ENCODE data around the gene DCHS2.

The DCHS2 gene

GRCh38 chr4:154208424-154208823 lies 283.2 kb downstream of the DCHS2 start:
- DNase-seq (ENCODE audit: low spot score) = no peak

DNA sequence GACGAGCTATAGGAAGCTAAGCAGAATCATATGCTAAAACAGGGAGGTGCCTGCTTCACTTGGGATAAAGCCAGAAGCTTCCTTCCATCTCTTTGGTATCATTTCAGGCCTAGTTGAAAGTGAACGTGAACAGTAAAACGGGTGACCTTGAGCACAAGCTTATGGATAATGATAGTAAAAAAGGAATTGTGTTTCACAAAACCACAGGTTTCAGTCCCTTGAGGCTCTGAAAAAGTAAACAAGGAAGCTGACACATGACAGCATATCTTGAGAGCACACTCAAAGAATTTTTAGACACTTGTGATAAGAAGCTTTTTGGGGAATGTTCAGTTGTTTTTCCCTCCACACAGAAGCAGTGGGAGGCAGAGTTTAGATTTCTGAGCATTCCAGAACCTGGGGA lies 286.1 kb downstream of the DCHS2 start:
- DNase-seq (ENCODE audit: low spot score) = no peak

DNA sequence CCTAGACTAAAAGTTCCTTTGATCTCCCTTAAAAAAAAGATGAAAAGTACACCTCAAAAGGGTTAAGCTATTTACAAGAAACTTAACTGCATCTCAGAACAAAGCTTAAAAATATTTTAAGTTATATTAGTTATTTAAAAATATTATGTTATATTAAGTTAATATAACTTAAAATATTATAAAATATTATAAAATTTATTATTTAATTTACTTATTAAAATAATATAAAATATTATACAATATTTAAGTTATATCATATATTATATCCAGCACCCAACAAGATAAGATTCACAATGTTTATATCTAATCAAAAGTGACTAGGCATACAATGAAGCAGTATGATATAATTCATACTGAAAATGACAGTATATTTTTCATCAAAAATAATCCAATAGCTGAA lies 296.9 kb downstream of the DCHS2 start:
- no peak for DNase-seq (ENCODE audit: low spot score)

DNA sequence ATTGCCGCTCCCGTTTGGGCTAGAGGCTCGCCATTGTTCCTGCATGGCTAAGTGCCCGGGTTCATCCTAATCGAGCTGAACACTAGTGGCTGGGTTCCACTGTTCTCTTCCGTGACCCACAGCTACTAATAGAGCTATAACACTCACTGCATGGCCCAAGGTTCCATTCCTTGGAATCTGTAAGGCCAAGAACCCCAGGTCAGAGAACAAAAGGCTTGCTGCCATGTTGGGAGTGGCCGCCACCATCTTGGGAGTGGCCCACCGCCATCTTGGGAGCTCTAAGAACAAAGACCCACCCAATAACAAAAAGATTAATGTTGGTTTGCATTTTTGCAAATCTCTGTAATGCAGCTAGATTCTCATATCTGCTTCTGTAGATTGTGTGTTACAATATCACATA lies 299.0 kb downstream of the DCHS2 start:
- no peak for DNase-seq (ENCODE audit: low spot score)

GRCh38 chr4:154189346-154189745 lies 302.3 kb downstream of the DCHS2 start:
- no peak for DNase-seq (ENCODE audit: low spot score)

DNA sequence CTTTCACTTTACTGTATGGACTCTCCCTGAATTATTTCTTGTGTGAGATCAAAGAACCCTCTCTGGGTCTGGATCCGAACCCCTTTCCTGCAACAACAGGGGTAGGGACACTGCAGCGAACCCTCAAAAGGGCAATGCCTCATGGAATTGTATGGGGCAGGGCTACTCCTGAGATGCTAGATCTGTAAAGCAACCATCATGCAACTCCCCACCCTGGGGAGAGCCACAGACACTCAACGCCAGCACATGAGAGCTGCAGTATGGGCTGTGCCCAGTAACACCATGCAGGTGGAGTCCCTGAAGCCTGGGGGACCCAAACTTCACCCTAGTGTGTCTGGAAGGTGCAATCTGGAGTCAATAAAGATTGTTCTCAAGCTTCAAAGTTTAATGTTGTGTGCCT lies 304.7 kb downstream of the DCHS2 start:
- no peak for DNase-seq (ENCODE audit: low spot score)

DNA sequence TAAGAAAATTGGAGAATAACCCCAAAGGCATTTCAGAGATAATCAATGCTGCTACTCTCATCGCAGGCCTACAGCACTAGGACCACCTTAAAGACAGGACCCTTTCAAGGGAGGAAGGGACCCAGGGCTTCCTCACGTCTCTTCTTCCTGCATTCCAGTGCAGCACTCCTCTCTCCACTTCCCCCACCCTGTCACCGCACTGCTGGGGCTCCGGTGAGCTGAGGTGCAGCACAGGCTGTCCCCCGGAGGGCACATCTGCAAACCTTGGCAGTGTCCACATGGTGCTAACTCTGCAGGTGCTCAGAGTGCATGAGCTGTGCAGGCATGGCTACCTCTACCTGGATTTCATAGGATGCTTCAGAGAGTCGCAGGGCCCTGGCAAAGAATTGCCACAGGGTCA lies 305.6 kb downstream of the DCHS2 start:
- DNase-seq (ENCODE audit: low spot score) = no peak

DNA sequence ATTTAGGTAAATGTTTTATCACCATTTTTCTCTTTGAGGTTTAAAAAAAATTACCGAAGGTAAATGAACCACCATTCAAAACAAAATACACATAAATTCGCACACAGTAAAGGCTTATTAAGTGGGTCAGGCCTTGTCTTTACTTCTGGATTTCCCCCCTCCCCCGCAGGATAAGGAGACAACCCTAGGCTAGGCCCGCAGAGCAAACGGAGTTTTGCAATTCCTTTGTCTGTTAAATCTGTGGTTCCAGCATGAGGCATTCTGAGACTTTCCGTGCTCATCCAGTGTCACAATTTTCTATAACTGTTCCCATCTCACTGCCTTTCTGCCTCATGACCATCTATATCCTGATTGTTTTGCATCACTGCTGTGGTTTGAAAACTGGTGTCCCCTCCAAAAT lies 307.4 kb downstream of the DCHS2 start:
- no peak for DNase-seq (ENCODE audit: low spot score)

GRCh38 chr4:154183264-154183663 lies 308.3 kb downstream of the DCHS2 start:
- no peak for DNase-seq (ENCODE audit: low spot score)

All from Ammon's horn (tissue), 1 donor.